ENCODE data around the gene GRIA4.

GRIA4 gene

GRCh38 chr11:105899772-105900171 is 289.9 kb downstream of the GRIA4 start:
- H3K4me1 ChIP-seq (ENCODE audit: control insufficient read depth, insufficient read depth, low read length), result no peaks in the 10 kb centered on the region
- ChIA-PET POLR2A (no interaction called here), CTCF (interaction anchor here (0.7 kb wide), 1 partner anchor 1837 kb away, joined by 3 read pairs; no protein-coding TSS in a partner anchor)
- no peak overlapping the region for H3K4me3 ChIP-seq (ENCODE audit: low read depth, low read length)
- H3K36me3 ChIP-seq (ENCODE audit: control insufficient read depth in 2 of 2, insufficient read depth in 1 of 2, low read length in 2 of 2), result no peaks in the 10 kb centered on the region
- TF ChIP-seq ZNF292 (tag by site-specific recombination; IDR thresholded peaks at IDR 0.05; ENCODE audit: borderline replicate concordance, low read depth) (no peak), ZNF529 (tag by site-specific recombination; IDR thresholded peaks at IDR 0.05; ENCODE audit: insufficient replicate concordance) (no peak), ZNF654 (tag by site-specific recombination; IDR thresholded peaks at IDR 0.05; ENCODE audit: low read depth) (no peak), ZSCAN16 (tag by site-specific recombination; IDR thresholded peaks at IDR 0.05) (no peak), ZNF571 (tag by site-specific recombination; IDR thresholded peaks at IDR 0.05) (no peak), ZNF510 (tag by site-specific recombination; IDR thresholded peaks at IDR 0.05; ENCODE audit: insufficient replicate concordance) (no peak), ZNF211 (tag by site-specific recombination; IDR thresholded peaks at IDR 0.05; ENCODE audit: low read depth) (no peak), ZFP37 (tag by site-specific recombination; IDR thresholded peaks at IDR 0.05) (no peak), MYNN (tag by site-specific recombination; IDR thresholded peaks at IDR 0.05; ENCODE audit: borderline replicate concordance) (no peak)
- TF ChIP-seq, protein P1, sequence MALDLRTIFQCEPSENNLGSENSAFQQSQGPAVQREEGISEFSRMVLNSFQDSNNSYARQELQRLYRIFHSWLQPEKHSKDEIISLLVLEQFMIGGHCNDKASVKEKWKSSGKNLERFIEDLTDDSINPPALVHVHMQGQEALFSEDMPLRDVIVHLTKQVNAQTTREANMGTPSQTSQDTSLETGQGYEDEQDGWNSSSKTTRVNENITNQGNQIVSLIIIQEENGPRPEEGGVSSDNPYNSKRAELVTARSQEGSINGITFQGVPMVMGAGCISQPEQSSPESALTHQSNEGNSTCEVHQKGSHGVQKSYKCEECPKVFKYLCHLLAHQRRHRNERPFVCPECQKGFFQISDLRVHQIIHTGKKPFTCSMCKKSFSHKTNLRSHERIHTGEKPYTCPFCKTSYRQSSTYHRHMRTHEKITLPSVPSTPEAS (tag by site-specific recombination; IDR thresholded peaks at IDR 0.05), result no peak
- TF ChIP-seq, protein P2, sequence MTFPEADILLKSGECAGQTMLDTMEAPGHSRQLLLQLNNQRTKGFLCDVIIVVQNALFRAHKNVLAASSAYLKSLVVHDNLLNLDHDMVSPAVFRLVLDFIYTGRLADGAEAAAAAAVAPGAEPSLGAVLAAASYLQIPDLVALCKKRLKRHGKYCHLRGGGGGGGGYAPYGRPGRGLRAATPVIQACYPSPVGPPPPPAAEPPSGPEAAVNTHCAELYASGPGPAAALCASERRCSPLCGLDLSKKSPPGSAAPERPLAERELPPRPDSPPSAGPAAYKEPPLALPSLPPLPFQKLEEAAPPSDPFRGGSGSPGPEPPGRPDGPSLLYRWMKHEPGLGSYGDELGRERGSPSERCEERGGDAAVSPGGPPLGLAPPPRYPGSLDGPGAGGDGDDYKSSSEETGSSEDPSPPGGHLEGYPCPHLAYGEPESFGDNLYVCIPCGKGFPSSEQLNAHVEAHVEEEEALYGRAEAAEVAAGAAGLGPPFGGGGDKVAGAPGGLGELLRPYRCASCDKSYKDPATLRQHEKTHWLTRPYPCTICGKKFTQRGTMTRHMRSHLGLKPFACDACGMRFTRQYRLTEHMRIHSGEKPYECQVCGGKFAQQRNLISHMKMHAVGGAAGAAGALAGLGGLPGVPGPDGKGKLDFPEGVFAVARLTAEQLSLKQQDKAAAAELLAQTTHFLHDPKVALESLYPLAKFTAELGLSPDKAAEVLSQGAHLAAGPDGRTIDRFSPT (tag by site-specific recombination; IDR thresholded peaks at IDR 0.05), result no peak
- TF ChIP-seq, protein P3, sequence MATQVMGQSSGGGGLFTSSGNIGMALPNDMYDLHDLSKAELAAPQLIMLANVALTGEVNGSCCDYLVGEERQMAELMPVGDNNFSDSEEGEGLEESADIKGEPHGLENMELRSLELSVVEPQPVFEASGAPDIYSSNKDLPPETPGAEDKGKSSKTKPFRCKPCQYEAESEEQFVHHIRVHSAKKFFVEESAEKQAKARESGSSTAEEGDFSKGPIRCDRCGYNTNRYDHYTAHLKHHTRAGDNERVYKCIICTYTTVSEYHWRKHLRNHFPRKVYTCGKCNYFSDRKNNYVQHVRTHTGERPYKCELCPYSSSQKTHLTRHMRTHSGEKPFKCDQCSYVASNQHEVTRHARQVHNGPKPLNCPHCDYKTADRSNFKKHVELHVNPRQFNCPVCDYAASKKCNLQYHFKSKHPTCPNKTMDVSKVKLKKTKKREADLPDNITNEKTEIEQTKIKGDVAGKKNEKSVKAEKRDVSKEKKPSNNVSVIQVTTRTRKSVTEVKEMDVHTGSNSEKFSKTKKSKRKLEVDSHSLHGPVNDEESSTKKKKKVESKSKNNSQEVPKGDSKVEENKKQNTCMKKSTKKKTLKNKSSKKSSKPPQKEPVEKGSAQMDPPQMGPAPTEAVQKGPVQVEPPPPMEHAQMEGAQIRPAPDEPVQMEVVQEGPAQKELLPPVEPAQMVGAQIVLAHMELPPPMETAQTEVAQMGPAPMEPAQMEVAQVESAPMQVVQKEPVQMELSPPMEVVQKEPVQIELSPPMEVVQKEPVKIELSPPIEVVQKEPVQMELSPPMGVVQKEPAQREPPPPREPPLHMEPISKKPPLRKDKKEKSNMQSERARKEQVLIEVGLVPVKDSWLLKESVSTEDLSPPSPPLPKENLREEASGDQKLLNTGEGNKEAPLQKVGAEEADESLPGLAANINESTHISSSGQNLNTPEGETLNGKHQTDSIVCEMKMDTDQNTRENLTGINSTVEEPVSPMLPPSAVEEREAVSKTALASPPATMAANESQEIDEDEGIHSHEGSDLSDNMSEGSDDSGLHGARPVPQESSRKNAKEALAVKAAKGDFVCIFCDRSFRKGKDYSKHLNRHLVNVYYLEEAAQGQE (tag by site-specific recombination; IDR thresholded peaks at IDR 0.05), result no peak
- no peaks in the 10 kb centered on the region for H3K9me3 ChIP-seq (ENCODE audit: control insufficient read depth, insufficient read depth, low read depth, low read length)
- H3K27ac ChIP-seq (ENCODE audit: extremely low read depth, low read depth, low read length), result no peak overlapping the region

DNA sequence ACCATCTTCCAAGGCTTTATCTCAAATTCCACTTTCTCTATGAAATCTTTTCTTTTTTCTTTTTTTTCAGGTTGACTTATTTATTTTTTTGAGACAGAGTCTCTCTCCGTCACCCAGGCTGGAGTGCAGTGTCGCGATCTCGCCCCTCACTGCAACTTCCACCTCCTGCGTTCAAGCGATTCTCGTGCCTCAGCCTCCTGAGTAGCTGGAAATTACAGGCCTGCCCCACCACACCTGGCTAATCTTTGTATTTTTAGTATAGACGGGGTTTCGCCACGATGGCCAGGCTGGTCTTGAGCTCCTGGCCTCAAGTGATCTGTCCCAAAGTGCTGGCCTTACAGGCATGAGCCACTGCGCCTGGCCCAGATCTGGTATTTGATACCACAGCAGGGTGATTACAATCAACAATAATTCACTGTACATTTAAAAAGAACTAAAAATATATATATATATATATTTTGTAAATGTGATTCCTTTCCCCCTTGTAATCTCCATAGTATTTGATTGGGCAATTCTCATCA is 290.7 kb downstream of the GRIA4 start:
- Histone ChIP-seq H3K27ac (ENCODE audit: extremely low read depth, low read depth, low read length) (no peak overlapping the region), H3K36me3 (ENCODE audit: control insufficient read depth in 2 of 2, insufficient read depth in 1 of 2, low read length in 2 of 2) (no peaks in the 10 kb centered on the region), H3K4me1 (ENCODE audit: control insufficient read depth, insufficient read depth, low read length) (no peaks in the 10 kb centered on the region), H3K9me3 (ENCODE audit: control insufficient read depth, insufficient read depth, low read depth, low read length) (no peaks in the 10 kb centered on the region), H3K4me3 (ENCODE audit: low read depth, low read length) (no peak overlapping the region)
- CTCF ChIA-PET, result no interaction called here
- POLR2A ChIA-PET, result no interaction called here
- no peak for TF ChIP-seq ZNF133 (tag by site-specific recombination; IDR thresholded peaks at IDR 0.05)
- no peak for TF ChIP-seq ZNF239 (tag by site-specific recombination; IDR thresholded peaks at IDR 0.05)
- TF ChIP-seq ZSCAN30 (tag by site-specific recombination; IDR thresholded peaks at IDR 0.05), result no peak
- TF ChIP-seq MEIS1 (CRISPR knock-in tag; IDR thresholded peaks at IDR 0.05; ENCODE audit: borderline replicate concordance), result no peak
- no peak for TF ChIP-seq SETDB1 (IDR thresholded peaks at IDR 0.05; ENCODE audit: insufficient read length, low read length)
- TF ChIP-seq, protein P3 (tag by site-specific recombination; IDR thresholded peaks at IDR 0.05), result no peak
- no peak for TF ChIP-seq ZNF362 (tag by site-specific recombination; IDR thresholded peaks at IDR 0.05)
- TF ChIP-seq, protein P4, sequence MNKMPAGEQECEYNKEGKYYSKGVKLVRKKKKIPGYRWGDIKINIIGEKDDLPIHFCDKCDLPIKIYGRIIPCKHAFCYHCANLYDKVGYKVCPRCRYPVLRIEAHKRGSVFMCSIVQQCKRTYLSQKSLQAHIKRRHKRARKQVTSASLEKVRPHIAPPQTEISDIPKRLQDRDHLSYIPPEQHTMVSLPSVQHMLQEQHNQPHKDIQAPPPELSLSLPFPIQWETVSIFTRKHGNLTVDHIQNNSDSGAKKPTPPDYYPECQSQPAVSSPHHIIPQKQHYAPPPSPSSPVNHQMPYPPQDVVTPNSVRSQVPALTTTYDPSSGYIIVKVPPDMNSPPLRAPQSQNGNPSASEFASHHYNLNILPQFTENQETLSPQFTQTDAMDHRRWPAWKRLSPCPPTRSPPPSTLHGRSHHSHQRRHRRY (tag by site-specific recombination; IDR thresholded peaks at IDR 0.05), result no peak
- TF ChIP-seq ZNF488 (tag by site-specific recombination; IDR thresholded peaks at IDR 0.05), result no peak

All from HEK293 (cell line).